ENCODE measurements around the gene MOV10L1.
"Not testable (repeated sequence)": the region's sequence is repeated elsewhere in the genome, so short reads cannot be mapped to it uniquely, and the experiment has no call there.

MOV10L1 gene

DNA sequence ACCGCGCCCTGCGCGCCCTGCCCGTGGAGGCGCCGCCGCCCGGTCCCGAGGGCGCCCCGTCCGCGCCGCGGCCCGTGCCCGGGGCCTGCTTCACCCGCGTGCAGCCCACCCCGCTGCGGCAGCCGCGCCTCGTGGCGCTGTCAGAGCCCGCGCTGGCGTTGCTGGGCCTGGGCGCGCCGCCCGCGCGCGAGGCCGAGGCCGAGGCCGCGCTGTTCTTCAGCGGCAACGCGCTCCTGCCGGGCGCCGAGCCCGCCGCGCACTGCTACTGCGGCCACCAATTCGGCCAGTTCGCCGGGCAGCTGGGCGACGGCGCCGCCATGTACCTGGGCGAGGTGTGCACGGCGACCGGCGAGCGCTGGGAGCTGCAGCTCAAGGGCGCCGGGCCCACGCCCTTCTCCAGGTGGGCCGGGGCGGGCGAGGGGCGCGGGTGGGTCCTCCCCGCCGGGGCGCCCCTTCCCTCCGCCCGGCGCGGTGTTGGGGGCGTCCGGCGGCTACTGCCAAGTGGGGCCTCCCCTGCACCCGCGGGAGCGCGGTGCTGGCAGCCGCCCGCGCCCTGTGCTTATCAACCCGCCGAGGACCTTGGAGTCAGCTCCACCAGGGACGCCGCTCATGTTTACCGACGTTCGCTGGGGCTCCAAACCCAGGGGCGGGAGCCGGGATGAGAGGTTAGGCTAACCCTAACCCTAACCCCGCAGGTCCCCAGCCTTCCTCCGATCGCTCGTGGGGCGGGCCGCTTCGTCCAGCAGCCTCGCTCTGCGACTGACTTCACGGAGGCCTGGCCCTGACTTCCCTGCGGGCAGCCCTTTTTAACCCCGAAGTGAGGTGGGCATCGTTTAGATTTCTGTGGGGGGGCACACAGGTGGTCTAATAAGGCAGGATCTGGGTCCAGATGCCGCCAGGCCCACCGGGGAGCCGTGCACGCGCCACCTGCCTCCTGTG lies 111.7 kb downstream of the MOV10L1 start:
- TF ChIP-seq, protein P1, sequence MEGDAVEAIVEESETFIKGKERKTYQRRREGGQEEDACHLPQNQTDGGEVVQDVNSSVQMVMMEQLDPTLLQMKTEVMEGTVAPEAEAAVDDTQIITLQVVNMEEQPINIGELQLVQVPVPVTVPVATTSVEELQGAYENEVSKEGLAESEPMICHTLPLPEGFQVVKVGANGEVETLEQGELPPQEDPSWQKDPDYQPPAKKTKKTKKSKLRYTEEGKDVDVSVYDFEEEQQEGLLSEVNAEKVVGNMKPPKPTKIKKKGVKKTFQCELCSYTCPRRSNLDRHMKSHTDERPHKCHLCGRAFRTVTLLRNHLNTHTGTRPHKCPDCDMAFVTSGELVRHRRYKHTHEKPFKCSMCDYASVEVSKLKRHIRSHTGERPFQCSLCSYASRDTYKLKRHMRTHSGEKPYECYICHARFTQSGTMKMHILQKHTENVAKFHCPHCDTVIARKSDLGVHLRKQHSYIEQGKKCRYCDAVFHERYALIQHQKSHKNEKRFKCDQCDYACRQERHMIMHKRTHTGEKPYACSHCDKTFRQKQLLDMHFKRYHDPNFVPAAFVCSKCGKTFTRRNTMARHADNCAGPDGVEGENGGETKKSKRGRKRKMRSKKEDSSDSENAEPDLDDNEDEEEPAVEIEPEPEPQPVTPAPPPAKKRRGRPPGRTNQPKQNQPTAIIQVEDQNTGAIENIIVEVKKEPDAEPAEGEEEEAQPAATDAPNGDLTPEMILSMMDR (conservative IDR thresholded peaks at IDR 0.05; ENCODE audit: low read depth): no peak
- peak overlapping the region; percentile 76 for H3K27ac ChIP-seq
- DNase-seq (ENCODE audit: low spot score): no peak
- CTCF ChIA-PET: interaction anchor here (0.9 kb wide), 1 partner anchor 48 kb away, joined by 4 read pairs; no protein-coding TSS in a partner anchor
- POLR2A ChIA-PET (ENCODE audit: low non-redundant PET): no interaction called here

DNA sequence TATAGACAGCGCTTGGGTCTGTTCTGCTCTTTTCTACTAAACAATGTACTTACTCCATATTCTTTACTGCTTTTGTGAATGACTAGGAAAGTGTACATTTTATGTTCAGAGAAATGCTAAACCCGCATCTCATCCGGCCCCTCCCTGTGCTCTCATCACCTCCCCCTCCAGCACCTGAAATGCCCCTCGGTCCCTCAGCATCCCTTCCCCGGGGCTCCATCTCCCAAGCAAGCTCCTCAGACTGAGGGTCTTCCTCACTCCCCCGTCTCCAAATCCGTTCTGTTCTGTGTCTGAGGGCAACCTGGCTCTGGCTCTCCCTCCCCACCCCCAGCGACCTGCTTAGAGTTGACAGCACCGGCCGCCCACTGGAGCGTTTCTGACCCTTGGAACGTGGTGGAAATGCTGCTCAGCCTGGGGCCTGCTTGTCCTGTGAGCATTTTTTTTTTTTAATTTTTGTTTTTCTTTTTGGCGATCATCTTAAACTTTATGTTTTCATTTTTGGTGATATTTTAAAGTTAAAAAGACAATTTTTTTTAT lies 112.4 kb downstream of the MOV10L1 start:
- no peak for DNase-seq (ENCODE audit: low spot score)
- peak overlapping the region; percentile 76 for H3K27ac ChIP-seq
- TF ChIP-seq, protein P1 (conservative IDR thresholded peaks at IDR 0.05; ENCODE audit: low read depth): no peak
- ChIA-PET POLR2A (ENCODE audit: low non-redundant PET) (no interaction called here), CTCF (interaction anchor here (0.9 kb wide), 1 partner anchor 48 kb away, joined by 4 read pairs; no protein-coding TSS in a partner anchor)

DNA sequence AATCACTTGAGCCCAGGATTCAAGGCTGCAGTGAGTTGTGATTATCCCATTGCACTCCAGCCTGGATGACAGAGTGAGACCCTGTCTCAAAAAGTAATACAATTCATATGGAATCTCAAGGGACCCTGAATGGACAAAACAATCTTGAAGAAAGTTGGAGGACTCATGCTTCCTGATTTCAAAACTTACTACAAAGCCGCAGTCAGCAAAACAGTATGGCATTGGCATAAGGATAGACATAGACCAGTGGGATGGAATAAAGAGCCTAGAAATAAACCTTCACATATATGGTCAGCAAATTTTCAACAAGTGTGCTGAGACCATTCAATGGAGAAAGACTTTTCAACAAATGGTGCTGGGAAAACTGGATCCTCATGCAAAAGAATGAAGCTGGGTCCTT lies 113.5 kb downstream of the MOV10L1 start:
- CTCF ChIA-PET: interaction anchor here (0.6 kb wide), 1 partner anchor 167 kb away, joined by 3 read pairs; no protein-coding TSS in a partner anchor
- POLR2A ChIA-PET (ENCODE audit: low non-redundant PET): no interaction called here
- DNase-seq (ENCODE audit: low spot score): no peak
- TF ChIP-seq, protein P1 (conservative IDR thresholded peaks at IDR 0.05; ENCODE audit: low read depth): no peak
- no peak overlapping the region for H3K27ac ChIP-seq

DNA sequence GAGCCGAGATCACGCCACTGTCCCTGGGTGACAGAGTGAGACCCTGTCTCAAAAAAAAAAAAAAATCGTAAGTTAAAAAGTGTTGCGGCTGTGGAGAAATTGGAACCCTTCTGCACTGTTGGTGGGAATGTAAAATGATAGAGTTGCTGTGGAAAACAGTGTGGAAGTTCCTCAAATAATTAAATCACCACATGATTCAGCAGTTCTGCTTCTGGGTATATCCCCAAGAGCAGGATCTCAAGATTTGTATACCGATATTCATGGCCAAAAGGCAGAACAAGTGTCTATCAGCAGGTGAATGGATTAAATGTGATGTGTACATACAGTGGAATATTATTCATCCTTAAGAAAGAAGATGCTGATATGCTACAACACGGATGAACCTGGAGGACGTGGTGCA lies 114.8 kb downstream of the MOV10L1 start:
- H3K27ac ChIP-seq: peak overlapping the region; percentile 42
- DNase-seq (ENCODE audit: low spot score): no peak
- POLR2A ChIA-PET (ENCODE audit: low non-redundant PET): no interaction called here
- CTCF ChIA-PET: no interaction called here
- TF ChIP-seq, protein P1 (conservative IDR thresholded peaks at IDR 0.05; ENCODE audit: low read depth): no peak

DNA sequence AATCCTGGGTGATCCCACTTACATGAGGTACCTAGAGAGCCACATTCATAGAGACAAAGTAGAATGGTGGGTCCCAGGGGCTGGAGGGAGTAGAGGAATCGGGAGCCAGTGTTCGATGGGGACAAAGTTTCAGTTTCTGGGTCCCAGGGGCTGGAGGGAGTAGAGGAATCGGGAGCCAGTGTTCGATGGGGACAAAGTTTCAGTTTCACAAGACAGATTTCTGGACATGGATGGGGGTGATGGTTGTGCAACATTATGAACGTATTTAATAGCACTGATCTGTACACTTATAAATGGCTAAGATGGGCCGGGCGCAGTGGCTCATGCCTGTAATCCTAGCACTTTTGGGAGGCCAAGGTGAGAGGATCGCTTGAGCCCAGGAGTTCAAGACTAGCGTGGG lies 115.2 kb downstream of the MOV10L1 start:
- CTCF ChIA-PET; DNase-seq (ENCODE audit: low spot score); POLR2A ChIA-PET (ENCODE audit: low non-redundant PET): not testable (repeated sequence)
- peak overlapping the region; percentile 42 for H3K27ac ChIP-seq

DNA sequence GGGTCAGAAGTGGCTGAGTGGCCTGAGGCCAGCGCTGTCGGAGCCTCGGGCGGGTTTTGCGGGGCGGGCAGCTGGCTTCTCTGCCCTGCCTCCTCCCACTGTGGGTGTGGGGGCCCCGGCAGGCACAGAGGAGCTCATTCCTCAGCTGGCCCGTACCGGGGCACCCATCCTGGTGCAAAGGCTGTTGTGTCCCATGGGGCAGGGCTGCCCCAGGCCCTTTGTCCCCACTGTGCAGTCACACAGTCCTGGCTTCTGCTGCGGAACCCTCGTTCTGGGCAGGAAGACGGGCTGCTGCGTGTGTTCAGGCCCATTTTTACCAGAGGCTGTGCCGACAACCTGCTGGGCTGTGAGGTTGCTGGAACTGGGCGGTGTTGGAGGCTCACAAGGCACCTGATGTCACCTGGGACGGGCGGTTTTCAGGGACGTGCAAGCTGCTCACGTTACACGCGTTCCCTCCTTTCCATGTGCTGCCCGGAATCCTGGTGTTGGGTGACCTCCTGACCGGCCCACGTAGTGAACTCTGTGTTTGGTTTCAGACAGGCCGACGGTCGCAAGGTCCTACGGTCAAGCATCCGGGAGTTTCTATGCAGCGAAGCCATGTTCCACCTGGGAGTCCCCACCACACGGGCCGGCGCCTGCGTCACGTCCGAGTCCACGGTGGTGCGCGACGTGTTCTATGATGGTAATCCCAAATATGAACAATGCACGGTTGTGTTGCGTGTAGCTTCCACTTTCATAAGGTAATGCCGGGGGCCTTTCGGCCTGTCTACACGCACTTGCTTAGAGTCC lies 116.2 kb downstream of the MOV10L1 start:
- TF ChIP-seq, protein P1 (conservative IDR thresholded peaks at IDR 0.05; ENCODE audit: low read depth): no peak
- ChIA-PET POLR2A (ENCODE audit: low non-redundant PET) (no interaction called here), CTCF (interaction anchor here (0.5 kb wide), 1 partner anchor 22 kb away, joined by 3 read pairs; no protein-coding TSS in a partner anchor)
- DNase-seq (ENCODE audit: low spot score): no peak
- H3K27ac ChIP-seq: peak overlapping the region; percentile 42

Data from RWPE1 (cell line).